GM12874 (cell line): ENCODE measurements around the gene MTPN.

Experiments
- TF ChIP-seq, protein P1 (sequence below): IDR thresholded peaks from 2 replicates; pipeline ENCODE4 v1.5.1; 2011; ENCODE audit warnings: low read depth, mild to moderate bottlenecking, control low read depth, low read length, moderate library complexity; ENCODE audit not compliant: insufficient read depth

Gene MTPN

DNA sequence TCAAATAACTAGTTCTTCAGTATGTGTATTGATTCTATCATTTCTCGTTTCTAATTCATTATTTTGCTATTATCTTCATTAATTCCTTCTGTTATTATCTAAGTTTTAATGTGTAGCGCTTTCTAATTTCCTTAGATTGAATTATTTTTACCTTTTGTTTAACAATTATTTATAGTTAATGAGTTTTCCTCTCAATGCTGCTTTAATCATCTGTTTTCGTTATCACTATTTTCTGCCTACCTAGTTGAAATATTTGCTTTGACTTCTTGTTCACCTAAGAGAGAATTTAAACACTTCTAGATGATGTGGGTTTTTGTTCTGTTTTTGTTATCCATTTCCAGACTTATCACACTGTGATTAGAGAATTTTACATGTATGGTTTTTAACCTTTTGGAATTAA is 37.5 kb upstream of the MTPN start:
- TF ChIP-seq, protein P1, sequence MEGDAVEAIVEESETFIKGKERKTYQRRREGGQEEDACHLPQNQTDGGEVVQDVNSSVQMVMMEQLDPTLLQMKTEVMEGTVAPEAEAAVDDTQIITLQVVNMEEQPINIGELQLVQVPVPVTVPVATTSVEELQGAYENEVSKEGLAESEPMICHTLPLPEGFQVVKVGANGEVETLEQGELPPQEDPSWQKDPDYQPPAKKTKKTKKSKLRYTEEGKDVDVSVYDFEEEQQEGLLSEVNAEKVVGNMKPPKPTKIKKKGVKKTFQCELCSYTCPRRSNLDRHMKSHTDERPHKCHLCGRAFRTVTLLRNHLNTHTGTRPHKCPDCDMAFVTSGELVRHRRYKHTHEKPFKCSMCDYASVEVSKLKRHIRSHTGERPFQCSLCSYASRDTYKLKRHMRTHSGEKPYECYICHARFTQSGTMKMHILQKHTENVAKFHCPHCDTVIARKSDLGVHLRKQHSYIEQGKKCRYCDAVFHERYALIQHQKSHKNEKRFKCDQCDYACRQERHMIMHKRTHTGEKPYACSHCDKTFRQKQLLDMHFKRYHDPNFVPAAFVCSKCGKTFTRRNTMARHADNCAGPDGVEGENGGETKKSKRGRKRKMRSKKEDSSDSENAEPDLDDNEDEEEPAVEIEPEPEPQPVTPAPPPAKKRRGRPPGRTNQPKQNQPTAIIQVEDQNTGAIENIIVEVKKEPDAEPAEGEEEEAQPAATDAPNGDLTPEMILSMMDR, result no peak

DNA sequence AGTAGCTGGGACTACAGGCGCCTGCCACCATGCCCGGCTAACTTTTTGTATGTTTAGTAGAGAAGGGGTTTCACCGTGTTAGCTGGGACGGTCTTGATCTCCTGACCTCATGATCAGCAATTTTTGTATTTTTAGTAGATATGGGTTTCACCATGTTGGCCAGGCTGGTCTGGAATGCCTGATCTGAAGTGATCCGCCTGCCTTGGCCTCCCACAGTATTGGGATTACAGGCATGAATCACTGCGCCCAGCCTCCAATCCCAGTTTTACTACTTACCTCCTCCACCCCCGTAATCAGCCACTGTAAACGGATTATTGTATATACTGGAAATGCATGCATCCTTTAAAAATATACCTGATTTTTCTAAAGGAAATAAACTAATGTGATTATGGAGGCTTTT is 35.1 kb upstream of the MTPN start:
- TF ChIP-seq, protein P1, result no peak

DNA sequence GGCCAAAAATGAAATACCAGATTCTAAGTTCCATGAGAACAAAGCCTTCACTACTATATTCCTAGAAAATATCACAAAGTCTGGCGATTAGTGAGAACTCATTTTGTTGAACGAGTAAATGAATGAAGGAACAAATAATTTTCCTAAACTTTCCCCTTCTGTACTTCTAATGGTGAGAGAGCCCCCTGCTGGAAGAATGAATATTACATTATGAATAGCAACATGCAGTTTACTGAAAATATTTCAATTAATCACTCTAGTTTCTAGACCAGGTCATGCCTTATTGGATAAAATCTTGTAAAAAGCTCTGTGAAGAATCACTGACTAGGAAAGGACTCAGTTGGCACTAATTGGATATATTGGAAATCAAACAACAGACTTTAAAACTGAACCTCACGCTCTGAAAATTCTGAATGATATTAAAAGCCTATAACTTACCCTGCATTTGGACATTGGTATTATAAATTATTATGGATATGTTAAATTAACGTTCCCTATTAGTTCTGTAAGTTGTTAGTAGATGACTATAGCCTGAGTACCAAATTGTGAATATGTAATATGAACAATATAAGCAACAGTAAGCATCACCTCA is 32.4 kb upstream of the MTPN start:
- TF ChIP-seq, protein P1, result no peak

DNA sequence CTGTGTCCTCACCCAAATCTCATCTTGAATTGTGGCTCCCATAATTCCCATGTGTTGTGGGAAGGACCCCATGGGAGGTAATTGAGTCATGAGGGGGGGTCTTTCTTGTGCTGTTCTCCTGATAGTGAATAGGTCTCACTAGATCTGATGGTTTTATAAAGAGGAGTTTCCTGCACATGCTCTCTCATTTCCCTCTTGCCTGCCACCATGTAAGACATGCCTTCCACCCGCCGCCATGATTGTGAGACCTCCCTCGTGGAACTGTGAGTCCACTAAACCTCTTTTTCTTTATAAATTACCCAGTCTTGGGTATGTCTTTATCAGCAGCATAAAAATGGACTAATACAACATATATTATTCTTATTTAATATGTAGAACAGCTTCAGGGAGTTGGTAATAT is 29.0 kb upstream of the MTPN start:
- TF ChIP-seq, protein P1, result no peak

DNA sequence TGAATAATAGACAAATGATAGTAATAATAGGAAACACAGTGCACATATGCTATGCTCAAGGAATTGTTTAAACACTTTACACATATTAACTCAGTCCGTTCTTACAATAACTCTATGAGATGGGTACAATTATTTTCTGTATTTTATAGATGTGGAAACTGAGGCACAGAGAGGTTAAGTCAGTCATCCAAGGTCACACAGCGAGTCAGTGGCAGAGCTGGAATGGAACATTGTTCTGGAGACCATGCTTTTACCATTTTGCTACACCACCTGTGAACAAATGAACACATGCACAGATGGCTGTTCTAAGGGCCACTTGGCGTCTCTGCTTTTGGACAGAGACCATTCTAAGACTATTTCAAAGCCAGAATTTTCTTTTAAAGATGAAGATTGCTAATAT is 26.9 kb upstream of the MTPN start:
- TF ChIP-seq, protein P1, result no peak

DNA sequence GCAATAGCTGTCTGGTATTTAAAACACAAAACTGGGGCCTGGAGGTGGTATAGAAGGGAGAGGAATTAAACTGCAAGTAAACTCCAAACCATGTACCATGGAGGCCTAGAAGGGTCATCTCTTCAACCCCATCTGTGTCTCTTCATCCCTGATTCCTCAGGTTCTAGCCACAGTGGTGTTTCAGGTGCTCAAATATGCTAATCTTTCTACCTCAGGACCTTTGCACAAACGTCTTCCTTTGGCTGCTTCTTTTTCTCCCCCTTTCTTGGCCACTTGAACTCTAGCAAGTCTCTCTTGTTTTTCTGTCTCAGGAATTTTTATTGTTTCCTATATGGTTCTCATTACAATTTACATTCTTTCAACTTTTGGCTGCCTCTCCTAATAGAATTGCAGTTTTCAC is 25.6 kb upstream of the MTPN start:
- TF ChIP-seq, protein P1, result no peak

DNA sequence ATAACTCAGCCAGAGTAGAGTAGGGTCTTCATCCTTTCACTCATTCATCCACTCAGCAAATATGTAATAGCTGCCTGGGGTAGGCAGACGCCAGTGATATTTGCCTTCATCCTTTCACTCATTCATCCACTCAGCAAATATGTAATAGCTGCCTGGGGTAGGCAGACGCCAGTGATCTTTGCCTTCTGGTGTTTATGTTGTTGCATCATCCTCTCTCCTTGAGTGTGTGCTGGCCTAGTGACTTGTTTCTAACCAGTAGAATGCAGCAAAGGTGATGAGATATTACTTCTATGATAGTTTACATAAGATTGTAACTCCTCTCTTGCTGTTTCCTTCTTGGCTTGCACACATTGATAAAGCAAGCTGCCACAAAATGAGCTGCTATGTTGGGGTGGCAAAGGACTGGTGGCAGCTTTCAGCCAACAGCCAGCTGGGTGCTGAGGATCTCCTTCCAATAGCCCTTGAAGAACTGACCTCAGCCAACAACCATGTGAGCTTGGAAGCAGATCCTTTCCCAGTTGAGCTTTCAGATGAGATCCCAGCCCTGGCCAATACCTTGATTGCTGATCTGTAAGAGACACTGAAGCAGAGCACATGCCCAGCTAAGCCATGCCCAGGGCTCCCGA is 23.2 kb upstream of the MTPN start:
- TF ChIP-seq, protein P1, result no peak
